AG04449 (cell line): ENCODE measurements around the gene ADGRD2.

Experiments
- CTCF ChIA-PET: fragments of 350-600 bp; formaldehyde crosslinking; extraction: SDS; loops from one replicate; lab custom pipeline; 2021; ENCODE audit warnings: antibody characterized with exemption; lab: Yijun Ruan, JAX
- POLR2A ChIA-PET: fragments of 400-600, 350-600 bp; formaldehyde crosslinking; extraction: SDS; loops from one replicate; lab custom pipeline; 2020; ENCODE audit warnings: antibody characterized with exemption, inconsistent platforms; lab: Yijun Ruan, JAX
- DNase-seq: peaks from one replicate; pipeline ENCODE4 v3.0.0-alpha.2; 2010; ENCODE audit warnings: low read depth, low spot score
- H3K4me3 ChIP-seq: 2 replicates; pipeline ENCODE4 v1.5.1; 2011; ENCODE audit warnings: low read depth, mild to moderate bottlenecking, control low read depth, low read length
- CTCF ChIP-seq: IDR thresholded peaks from one replicate; pipeline ENCODE4 v1.5.1; 2011; ENCODE audit warnings: mild to moderate bottlenecking, moderate library complexity, low read length, control low read depth, inconsistent platforms; ENCODE audit not compliant: insufficient read depth; ENCODE audit errors: missing control alignments

The ADGRD2 gene

GRCh38 chr9:124497441-124497840 lies 47.2 kb downstream of the ADGRD2 start:
- DNase-seq: no peak
- no peak for TF ChIP-seq CTCF
- CTCF ChIA-PET: interaction anchor here (1.2 to 1.7 kb wide), 2 partner anchors 9 to 79 kb away, joined by 4 to 5 read pairs; no protein-coding TSS in a partner anchor
- POLR2A ChIA-PET: no interaction called here
- H3K4me3 ChIP-seq: no peak overlapping the region

- ChIA-PET CTCF (interaction anchor here (1.2 to 1.7 kb wide), 2 partner anchors 10 to 79 kb away, joined by 4 to 5 read pairs; no protein-coding TSS in a partner anchor), POLR2A (no interaction called here)
- no peak overlapping the region for H3K4me3 ChIP-seq
- no peak for DNase-seq
- no peak for TF ChIP-seq CTCF
These were observed 47.8 kb downstream of the ADGRD2 start for GRCh38 chr9:124498040-124498439.

GRCh38 chr9:124498499-124499146 lies 48.4 kb downstream of the ADGRD2 start:
- ChIA-PET POLR2A (no interaction called here), CTCF (interaction anchor here (1.2 kb wide), 1 partner anchor 80 kb away, joined by 4 read pairs; no protein-coding TSS in a partner anchor)
- H3K4me3 ChIP-seq: no peak overlapping the region
- no peak for DNase-seq
- no peak for TF ChIP-seq CTCF

GRCh38 chr9:124499216-124499615 lies 49.0 kb downstream of the ADGRD2 start:
- TF ChIP-seq CTCF: no peak
- no peak for DNase-seq
- no peak overlapping the region for H3K4me3 ChIP-seq
- ChIA-PET CTCF (no interaction called here), POLR2A (no interaction called here)

GRCh38 chr9:124500028-124500795 lies 50.0 kb downstream of the ADGRD2 start:
- TF ChIP-seq CTCF: no peak
- ChIA-PET CTCF (interaction anchor here (1.3 kb wide), 1 partner anchor 37 kb away, joined by 3 read pairs; no protein-coding TSS in a partner anchor), POLR2A (no interaction called here)
- no peak overlapping the region for H3K4me3 ChIP-seq
- DNase-seq: no peak
